H9 (cell line): ENCODE data around the gene PAX8. TPM values are rescaled to one million over a fixed set of nuclear protein-coding genes. Genes with fewer than 3 reads are reported as not detected.

Experiments used
- DNase-seq: peaks from one replicate; pipeline ENCODE4 v3.0.0-alpha.2; 2017
- H2AFZ ChIP-seq: one replicate; pipeline ENCODE4 v1.6.1; 2013; ENCODE audit warnings: mild to moderate bottlenecking, low read length, control low read depth, moderate library complexity
- H2AK5ac ChIP-seq: 2 replicates; pipeline ENCODE4 v1.6.1; 2013; ENCODE audit warnings: low read length, control low read depth, mixed read lengths; ENCODE audit not compliant: insufficient read length
- H2BK120ac ChIP-seq: one replicate; pipeline ENCODE4 v1.6.1; 2013; ENCODE audit warnings: low read depth, mild to moderate bottlenecking, low read length, control low read depth, inconsistent platforms; ENCODE audit not compliant: poor library complexity, severe bottlenecking
- H2BK12ac ChIP-seq: 2 replicates; pipeline ENCODE4 v1.6.1; 2013; ENCODE audit warnings: low read length, control low read depth, mixed read lengths, low read depth; ENCODE audit not compliant: insufficient read length
- H2BK15ac ChIP-seq: 2 replicates; pipeline ENCODE4 v1.6.1; 2013; ENCODE audit warnings: low read depth, low read length, control low read depth
- H2BK20ac ChIP-seq: one replicate; pipeline ENCODE4 v1.6.1; 2013; ENCODE audit warnings: low read depth, mild to moderate bottlenecking, low read length, control low read depth, inconsistent platforms; ENCODE audit not compliant: poor library complexity, severe bottlenecking
- H2BK5ac ChIP-seq: 2 replicates; pipeline ENCODE4 v1.6.1; 2013; ENCODE audit warnings: low read length, control low read depth, mixed read lengths; ENCODE audit not compliant: insufficient read length
- H3K14ac ChIP-seq: 2 replicates; pipeline ENCODE4 v1.6.1; 2013; ENCODE audit warnings: low read length, control low read depth; ENCODE audit not compliant: insufficient read depth
- H3K18ac ChIP-seq: 2 replicates; pipeline ENCODE4 v1.6.1; 2013; ENCODE audit warnings: low read depth, mild to moderate bottlenecking, mixed read lengths, low read length, control low read depth; ENCODE audit not compliant: insufficient read length
- H3K23ac ChIP-seq: 2 replicates; pipeline ENCODE4 v1.6.1; 2013; ENCODE audit warnings: low read length, control low read depth, mixed read lengths, low read depth; ENCODE audit not compliant: insufficient read length
- H3K23me2 ChIP-seq: 2 replicates; pipeline ENCODE4 v1.6.1; 2013; ENCODE audit warnings: low read depth, mild to moderate bottlenecking, mixed read lengths, low read length, control low read depth; ENCODE audit not compliant: insufficient read length, poor library complexity, severe bottlenecking
- H3K27ac ChIP-seq: 2 replicates; pipeline ENCODE4 v1.5.1; 2013; ENCODE audit warnings: low read length, control low read depth, mixed read lengths, low read depth; ENCODE audit not compliant: insufficient read length
- H3K27me3 ChIP-seq: 2 replicates; pipeline ENCODE4 v1.6.1; 2013; ENCODE audit warnings: low read length, control low read depth, inconsistent platforms; ENCODE audit not compliant: insufficient read depth
- H3K4ac ChIP-seq: 2 replicates; pipeline ENCODE4 v1.6.1; 2013; ENCODE audit warnings: low read depth, mild to moderate bottlenecking, control low read depth, inconsistent platforms, low read length, moderate library complexity
- H3K4me1 ChIP-seq: 2 replicates; pipeline ENCODE4 v1.6.1; 2013; ENCODE audit warnings: low read length, control low read depth, inconsistent platforms; ENCODE audit not compliant: insufficient read depth
- H3K4me2 ChIP-seq: 2 replicates; pipeline ENCODE4 v1.6.1; 2013; ENCODE audit warnings: low read length, control low read depth, mixed read lengths; ENCODE audit not compliant: insufficient read length, insufficient read depth
- H3K56ac ChIP-seq: 2 replicates; pipeline ENCODE4 v1.6.1; 2013; ENCODE audit warnings: low read depth, mild to moderate bottlenecking, mixed read lengths, low read length, control low read depth; ENCODE audit not compliant: insufficient read length
- H3K79me1 ChIP-seq: 2 replicates; pipeline ENCODE4 v1.6.1; 2013; ENCODE audit warnings: low read depth, mild to moderate bottlenecking, moderate library complexity, low read length, control low read depth, inconsistent platforms; ENCODE audit not compliant: insufficient read depth, poor library complexity, severe bottlenecking
- H3K79me2 ChIP-seq: 2 replicates; pipeline ENCODE4 v1.6.1; 2013; ENCODE audit warnings: low read length, control low read depth, inconsistent platforms; ENCODE audit not compliant: insufficient read depth
- H3K9ac ChIP-seq: 2 replicates; pipeline ENCODE4 v1.6.1; 2013; ENCODE audit warnings: low read length, control low read depth, mixed read lengths; ENCODE audit not compliant: insufficient read length; ENCODE audit errors: extremely low read depth
- H3K9me3 ChIP-seq: one replicate; pipeline ENCODE4 v1.6.1; 2013; ENCODE audit warnings: low read depth, low read length, inconsistent platforms; ENCODE audit not compliant: control insufficient read depth
- H3T11ph ChIP-seq: one replicate; pipeline ENCODE4 v1.6.1; 2013; ENCODE audit warnings: mild to moderate bottlenecking, low read length, control low read depth, inconsistent platforms
- H4K20me1 ChIP-seq: one replicate; pipeline ENCODE4 v1.6.1; 2013; ENCODE audit not compliant: control insufficient read depth, insufficient read length, insufficient read depth
- H4K5ac ChIP-seq: 2 replicates; pipeline ENCODE4 v1.6.1; 2013; ENCODE audit warnings: low read depth, mild to moderate bottlenecking, mixed read lengths, low read length, control low read depth; ENCODE audit not compliant: insufficient read length
- H4K8ac ChIP-seq: replicated peaks from 2 replicates; pipeline ENCODE4 v1.6.1; 2013; ENCODE audit warnings: low read length, control low read depth, mixed read lengths, low read depth; ENCODE audit not compliant: insufficient read length
- H4K91ac ChIP-seq: 2 replicates; pipeline ENCODE4 v1.6.1; 2013; ENCODE audit warnings: low read depth, mild to moderate bottlenecking, moderate library complexity, mixed read lengths, low read length, control low read depth; ENCODE audit not compliant: insufficient read length
- H3K27ac Mint-ChIP-seq, 3 experiments: 2 replicates in 2 of 3; 3 replicates in 1 of 3; pipeline ENCODE4 v1.8.0; 2020 to 2021; ENCODE audit warnings: mixed read lengths in 3 of 3, mild to moderate bottlenecking in 1 of 3, moderate library complexity in 1 of 3
- H3K27me3 Mint-ChIP-seq: 2 replicates; pipeline ENCODE4 v1.8.0; 2021; ENCODE audit warnings: low read depth, mild to moderate bottlenecking, moderate library complexity, mixed read lengths
- H3K36me3 Mint-ChIP-seq, 3 experiments: 2 replicates in 2 of 3; 3 replicates in 1 of 3; pipeline ENCODE4 v1.8.0; 2020 to 2021; ENCODE audit warnings: low read depth in 3 of 3, mixed read lengths in 3 of 3; ENCODE audit not compliant: insufficient read depth in 1 of 3
- H3K4me1 Mint-ChIP-seq, 2 experiments: 2 replicates each; pipeline ENCODE4 v1.8.0; 2020; ENCODE audit warnings: mixed read lengths in 2 of 2
- H3K4me3 Mint-ChIP-seq, 2 experiments: 2 replicates in 1 of 2; 3 replicates in 1 of 2; pipeline ENCODE4 v1.8.0; 2020 to 2021; ENCODE audit warnings: mild to moderate bottlenecking in 2 of 2, mixed read lengths in 2 of 2, moderate library complexity in 1 of 2
- H3K9me3 Mint-ChIP-seq, 2 experiments: 2 replicates in 1 of 2; 3 replicates in 1 of 2; pipeline ENCODE4 v1.8.0; 2020; ENCODE audit warnings: mild to moderate bottlenecking in 2 of 2, mixed read lengths in 2 of 2, moderate library complexity in 1 of 2
- CTCF ChIP-seq: fragments of 200-600 bp; sonication (generic); conservative IDR thresholded peaks from 3 replicates; pipeline ENCODE4 v1.8.0; 2021; ENCODE audit warnings: antibody characterized with exemption, mild to moderate bottlenecking
- WGBS: extraction: QIAGEN DNeasy Blood & Tissue Kit; methylation state at CpG from one replicate; pipeline ENCODE4 v1.1.7; 2013; ENCODE audit warnings: missing lambda C conversion rate, low lambda C conversion rate, mixed read lengths; ENCODE audit not compliant: insufficient read length; ENCODE audit errors: extremely low coverage; 5-methylcytosine and 5-hydroxymethylcytosine counted together
- total RNA-seq: library from RNA; stranded (reverse); gene quantifications from 2 replicates; pipeline ENCODE4 v1.2.1, GENCODE V29; 2021

PAX8 gene
- total RNA-seq, 1 experiment from 2014 or later, result not detected

- no peaks in the 10 kb centered on the region for H3K9me3 ChIP-seq
- no peak for DNase-seq
- no peak overlapping the region for H2BK5ac ChIP-seq
- H3K18ac ChIP-seq, result no peak overlapping the region
- no peak overlapping the region for H3K9ac ChIP-seq
- Mint-ChIP-seq H3K9me3 (no peaks in the 10 kb centered on the region; a peak in 1 of 5 replicates), H3K27me3 (peaks cover 3% of the 10 kb centered on the region), H3K4me1 (peaks cover 7 to 13% of the 10 kb centered on the region in 2 experiments), H3K36me3 (no peaks in the 10 kb centered on the region; a peak in 1 of 7 replicates), H3K4me3 (no peak overlapping the region), H3K27ac (no peak overlapping the region)
- no peak overlapping the region for H4K8ac ChIP-seq
- H3K23me2 ChIP-seq, result no peaks in the 10 kb centered on the region
- H3K4me1 ChIP-seq, result no peaks in the 10 kb centered on the region; the same call in 1 of the 2 replicates
- no peak overlapping the region for H4K91ac ChIP-seq
- no peak overlapping the region for H3T11ph ChIP-seq
- TF ChIP-seq CTCF, result no peak
- no peak overlapping the region for H2AFZ ChIP-seq
- no peak overlapping the region for H3K14ac ChIP-seq
- H3K4me2 ChIP-seq, result no peak overlapping the region
- no peak overlapping the region for H2BK20ac ChIP-seq
- H2AK5ac ChIP-seq, result no peak overlapping the region
- H3K27me3 ChIP-seq, result no peaks in the 10 kb centered on the region
- H3K56ac ChIP-seq, result no peak overlapping the region
- H3K79me1 ChIP-seq, result no peaks in the 10 kb centered on the region
- no peak overlapping the region for H3K4ac ChIP-seq
- H3K23ac ChIP-seq, result no peak overlapping the region
- no peak overlapping the region for H3K27ac ChIP-seq
- no peak overlapping the region for H2BK120ac ChIP-seq
- H4K5ac ChIP-seq, result no peak overlapping the region
- H3K79me2 ChIP-seq, result no peaks in the 10 kb centered on the region
- H4K20me1 ChIP-seq, result no peaks in the 10 kb centered on the region
- WGBS, result no CpG with 5 or more reads among the region's 6 CpGs
- H2BK15ac ChIP-seq, result no peak overlapping the region
- no peak overlapping the region for H2BK12ac ChIP-seq
Observed at GRCh38 chr2:113187771-113188170, 91.0 kb downstream of the PAX8 start.
